C4-2B (cell line): ENCODE results near the gene PRSS56.

ENCODE experiments used
- CTCF ChIP-seq: fragments of 450-650 bp; conservative IDR thresholded peaks from 2 replicates; pipeline ENCODE4 v1.5.1; 2017; ENCODE audit warnings: mild to moderate bottlenecking
- ZFX ChIP-seq: fragments of 450-650 bp; IDR thresholded peaks from 2 replicates; pipeline ENCODE4 v1.6.1; 2017

GRCh38 chr2:232488721-232489300 is 31.4 kb upstream of the PRSS56 start:
- TF ChIP-seq CTCF: no peak
- TF ChIP-seq ZFX: no peak
